Neuronal stem cell (in vitro differentiated cells): ENCODE measurements around the gene SELPLG.

ENCODE experiments used
- DNase-seq: peaks from one replicate; pipeline ENCODE4 v3.0.0-alpha.2; 2013; ENCODE audit warnings: low spot score
- H2AFZ ChIP-seq: one replicate; pipeline ENCODE4 v1.6.1; 2013; ENCODE audit warnings: mild to moderate bottlenecking, low read length, inconsistent platforms
- H2AK5ac ChIP-seq: 2 replicates; pipeline ENCODE4 v1.6.1; 2013; ENCODE audit warnings: low read depth, mild to moderate bottlenecking, inconsistent platforms, low read length, moderate library complexity, mixed read lengths
- H2BK120ac ChIP-seq: 2 replicates; pipeline ENCODE4 v1.6.1; 2013; ENCODE audit warnings: low read depth, mild to moderate bottlenecking, inconsistent platforms, low read length, moderate library complexity, mixed read lengths
- H2BK12ac ChIP-seq: one replicate; pipeline ENCODE4 v1.6.1; 2013; ENCODE audit warnings: low read length, inconsistent platforms
- H2BK15ac ChIP-seq: 2 replicates; pipeline ENCODE4 v1.6.1; 2013; ENCODE audit warnings: mild to moderate bottlenecking, low read length, inconsistent platforms, mixed read lengths
- H2BK5ac ChIP-seq: one replicate; pipeline ENCODE4 v1.6.1; 2013; ENCODE audit warnings: inconsistent platforms, mild to moderate bottlenecking, low read length, moderate library complexity
- H3K14ac ChIP-seq: one replicate; pipeline ENCODE4 v1.6.1; 2013; ENCODE audit warnings: low read length, inconsistent platforms
- H3K18ac ChIP-seq: 2 replicates; pipeline ENCODE4 v1.6.1; 2013; ENCODE audit warnings: low read length, inconsistent platforms
- H3K23ac ChIP-seq: 2 replicates; pipeline ENCODE4 v1.6.1; 2013; ENCODE audit warnings: low read depth, mild to moderate bottlenecking, mixed read lengths, low read length, inconsistent platforms; ENCODE audit not compliant: poor library complexity
- H3K27ac ChIP-seq: replicated peaks from 3 replicates; pipeline ENCODE4 v1.5.1; 2013; ENCODE audit warnings: low read length, inconsistent platforms
- H3K27me3 ChIP-seq, 3 experiments: 2 replicates each; pipeline ENCODE4 v1.6.1; 2013; ENCODE audit warnings: low read length in 3 of 3, mild to moderate bottlenecking in 2 of 3, inconsistent platforms in 1 of 3, low read depth in 1 of 3, mixed read lengths in 1 of 3, moderate library complexity in 1 of 3; ENCODE audit not compliant: control insufficient read depth in 3 of 3, insufficient read depth in 3 of 3
- H3K36me3 ChIP-seq, 2 donors: replicated peaks in 1 of 2; 2 replicates each; pipeline ENCODE4 v1.6.1; 2013; ENCODE audit warnings: low read length in 2 of 2; ENCODE audit not compliant: control insufficient read depth in 2 of 2, insufficient read depth in 2 of 2
- H3K4ac ChIP-seq: 2 replicates; pipeline ENCODE4 v1.6.1; 2013; ENCODE audit warnings: inconsistent platforms, mild to moderate bottlenecking, low read length, moderate library complexity
- H3K4me1 ChIP-seq, 2 donors: 1 replicate in 1 of 2; 2 replicates in 1 of 2; pipeline ENCODE4 v1.6.1; 2013; ENCODE audit warnings: low read length in 2 of 2, low read depth in 1 of 2; ENCODE audit not compliant: control insufficient read depth in 2 of 2, insufficient read depth in 1 of 2
- H3K4me2 ChIP-seq: one replicate; pipeline ENCODE4 v1.6.1; 2013; ENCODE audit warnings: mild to moderate bottlenecking, low read length, inconsistent platforms; ENCODE audit not compliant: insufficient read depth, poor library complexity, severe bottlenecking
- H3K4me3 ChIP-seq, 2 donors: 2 replicates each; pipeline ENCODE4 v1.5.1; 2013; ENCODE audit warnings: low read length in 2 of 2, mild to moderate bottlenecking in 2 of 2, inconsistent platforms in 1 of 2, moderate library complexity in 1 of 2
- H3K79me1 ChIP-seq: one replicate; pipeline ENCODE4 v1.6.1; 2013; ENCODE audit warnings: low read depth, mild to moderate bottlenecking, inconsistent platforms, low read length, moderate library complexity
- H3K9ac ChIP-seq: one replicate; pipeline ENCODE4 v1.6.1; 2013; ENCODE audit warnings: mild to moderate bottlenecking, low read depth, low read length, inconsistent platforms; ENCODE audit not compliant: poor library complexity
- H3K9me3 ChIP-seq, 2 donors: replicated peaks in 1 of 2; 2 replicates each; pipeline versions ENCODE3 to v1.6.1; 2013; ENCODE audit warnings: low read length in 2 of 2, mild to moderate bottlenecking in 2 of 2, inconsistent platforms in 1 of 2, low read depth in 1 of 2, mixed read lengths in 1 of 2, moderate library complexity in 1 of 2; ENCODE audit not compliant: control insufficient read depth in 2 of 2, insufficient read depth in 1 of 2
- H4K8ac ChIP-seq: one replicate; pipeline ENCODE4 v1.6.1; 2013; ENCODE audit warnings: low read depth, mild to moderate bottlenecking, inconsistent platforms, low read length, moderate library complexity
- H4K91ac ChIP-seq: one replicate; pipeline ENCODE4 v1.6.1; 2013; ENCODE audit warnings: low read length, low read depth, mild to moderate bottlenecking, inconsistent platforms; ENCODE audit not compliant: poor library complexity
- WGBS, 2 donors: extraction: QIAGEN DNeasy Blood & Tissue Kit; methylation state at CpG; one replicate each; pipeline ENCODE4 v1.1.7; 2013; ENCODE audit warnings: missing lambda C conversion rate in 2 of 2, mixed read lengths in 1 of 2; ENCODE audit not compliant: insufficient read length in 2 of 2, insufficient replicate concordance in 1 of 2; ENCODE audit errors: extremely low coverage in 2 of 2; 5-methylcytosine and 5-hydroxymethylcytosine counted together

The SELPLG gene

DNA sequence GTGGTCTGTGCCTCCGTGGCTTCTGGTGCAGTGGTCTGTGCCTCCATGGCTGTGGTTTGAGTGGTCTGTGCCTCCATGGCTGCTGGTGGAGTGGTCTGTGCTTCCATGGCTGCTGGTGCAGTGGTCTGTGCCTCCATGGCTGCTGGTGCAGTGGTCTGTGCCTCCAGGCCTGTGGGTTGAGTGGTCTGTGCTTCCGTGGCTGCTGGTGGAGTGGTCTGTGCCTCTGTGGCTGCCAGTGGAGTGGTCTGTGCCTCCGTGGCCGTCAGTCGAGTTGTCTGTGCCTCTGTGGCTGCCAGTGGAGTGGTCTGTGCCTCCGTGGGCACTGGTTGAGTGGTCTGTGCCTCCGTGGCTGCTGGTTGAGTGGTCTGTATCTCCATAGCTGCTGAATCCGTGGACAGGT is 10.1 kb downstream of the SELPLG start:
- no peak overlapping the region for H3K14ac ChIP-seq
- peak overlapping the region; percentile 30 for H3K18ac ChIP-seq
- peak overlapping the region; percentile 30 for H4K91ac ChIP-seq
- no peak overlapping the region for H3K4ac ChIP-seq
- no peaks in the 10 kb centered on the region for H3K36me3 ChIP-seq
- H2AFZ ChIP-seq, result no peak overlapping the region
- peak overlapping the region; percentile 16 for H3K23ac ChIP-seq
- H3K9ac ChIP-seq, result peak overlapping the region; percentile 26
- H3K4me3 ChIP-seq, result no peak overlapping the region
- peak overlapping the region; percentile 22 for H2BK120ac ChIP-seq
- H3K4me1 ChIP-seq, result peaks cover 10 to 25% of the 10 kb centered on the region in 2 donors
- WGBS, 2 donors, result no CpG with 5 or more reads among the region's 8 CpGs
- H2BK5ac ChIP-seq, result no peak overlapping the region
- no peak overlapping the region for H3K4me2 ChIP-seq
- H3K79me1 ChIP-seq, result no peaks in the 10 kb centered on the region
- H3K27me3 ChIP-seq, result no peaks in the 10 kb centered on the region
- H4K8ac ChIP-seq, result no peak overlapping the region
- DNase-seq, result no peak
- peak overlapping the region; percentile 35 for H2AK5ac ChIP-seq
- H2BK12ac ChIP-seq, result peak overlapping the region; percentile 18
- H3K27ac ChIP-seq, result peak overlapping the region; percentile 21
- no peaks in the 10 kb centered on the region for H3K9me3 ChIP-seq
- peak overlapping the region; percentile 71 for H2BK15ac ChIP-seq

DNA sequence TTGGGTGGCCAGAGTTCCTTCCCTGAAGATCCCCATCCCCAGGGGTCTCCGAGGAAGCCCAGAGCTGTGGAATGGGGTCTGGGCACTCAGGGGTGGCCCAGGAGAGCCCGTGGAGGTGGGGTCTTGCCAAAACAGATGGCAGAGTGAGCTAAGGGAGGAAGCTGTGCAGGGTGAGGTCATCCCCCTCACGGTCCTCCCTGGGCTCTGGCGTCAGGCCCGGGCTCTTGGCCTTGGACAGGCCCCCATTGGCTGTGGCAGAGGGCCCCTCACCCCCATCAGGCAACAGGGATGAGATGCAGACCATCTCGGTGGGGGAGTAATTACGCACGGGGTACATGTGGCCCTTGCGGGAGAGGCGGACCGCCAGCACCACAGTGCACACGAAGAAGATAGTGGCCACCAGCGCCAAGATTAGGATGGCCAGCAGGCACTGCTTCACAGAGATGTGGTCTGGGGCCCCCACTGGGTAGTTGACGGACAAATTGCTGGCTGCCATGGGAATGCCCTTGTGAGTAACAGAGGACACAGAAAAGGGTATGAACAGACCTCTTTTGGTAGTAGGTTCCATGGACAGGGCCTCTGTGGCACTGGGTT is 10.7 kb downstream of the SELPLG start:
- H2BK120ac ChIP-seq, result peak overlapping the region; percentile 0
- H3K27me3 ChIP-seq, result no peaks in the 10 kb centered on the region
- H2BK5ac ChIP-seq, result no peak overlapping the region
- H3K4ac ChIP-seq, result no peak overlapping the region
- H3K23ac ChIP-seq, result no peak overlapping the region
- no peak overlapping the region for H3K9ac ChIP-seq
- H2BK15ac ChIP-seq, result peak overlapping the region; percentile 71
- peak overlapping the region; percentile 35 for H2AK5ac ChIP-seq
- no CpG with 5 or more reads among the region's 14 CpGs for WGBS, 2 donors
- no peak for DNase-seq
- H3K14ac ChIP-seq, result no peak overlapping the region
- H3K9me3 ChIP-seq, result no peaks in the 10 kb centered on the region
- H3K79me1 ChIP-seq, result no peaks in the 10 kb centered on the region
- no peaks in the 10 kb centered on the region for H3K36me3 ChIP-seq
- no peak overlapping the region for H4K8ac ChIP-seq
- no peak overlapping the region for H3K4me2 ChIP-seq
- H3K27ac ChIP-seq, result no peak overlapping the region
- peak overlapping the region; percentile 90 for H2AFZ ChIP-seq
- peaks cover 7 to 23% of the 10 kb centered on the region in 2 donors for H3K4me1 ChIP-seq
- H2BK12ac ChIP-seq, result peak overlapping the region; percentile 18
- H4K91ac ChIP-seq, result peak overlapping the region; percentile 30
- H3K4me3 ChIP-seq, result no peak overlapping the region
- peak overlapping the region; percentile 39 for H3K18ac ChIP-seq

DNA sequence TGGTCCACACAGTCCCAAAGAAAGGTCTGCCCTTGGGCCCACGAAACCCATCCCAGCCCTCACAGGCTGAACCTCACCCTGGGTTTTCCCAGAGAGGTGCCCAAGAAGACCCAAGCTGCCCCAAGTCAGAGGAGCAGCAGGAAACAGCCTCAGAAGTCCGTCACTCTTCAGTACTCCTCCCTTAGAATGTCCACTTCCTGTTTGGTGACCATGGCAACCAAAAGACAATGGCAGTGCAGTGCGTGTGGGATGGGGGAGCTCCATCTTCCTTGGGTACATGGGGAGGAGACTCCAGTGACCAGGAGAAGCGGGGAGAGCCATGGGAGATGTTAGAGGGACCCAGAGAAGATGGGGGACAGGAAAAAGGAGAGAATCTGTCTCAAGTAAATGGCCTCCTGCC is 11.3 kb downstream of the SELPLG start:
- no peak overlapping the region for H3K4me3 ChIP-seq
- H3K4ac ChIP-seq, result no peak overlapping the region
- H3K9me3 ChIP-seq, result no peaks in the 10 kb centered on the region
- no peak overlapping the region for H3K27ac ChIP-seq
- WGBS, 2 donors, result no CpG with 5 or more reads among the region's 4 CpGs
- H3K79me1 ChIP-seq, result no peaks in the 10 kb centered on the region
- peak overlapping the region; percentile 90 for H2AFZ ChIP-seq
- H4K91ac ChIP-seq, result no peak overlapping the region
- H3K23ac ChIP-seq, result no peak overlapping the region
- peak overlapping the region; percentile 33 for H3K18ac ChIP-seq
- H2BK5ac ChIP-seq, result no peak overlapping the region
- no peak overlapping the region for H2BK12ac ChIP-seq
- H2AK5ac ChIP-seq, result no peak overlapping the region
- H2BK120ac ChIP-seq, result peak overlapping the region; percentile 0
- no peak overlapping the region for H2BK15ac ChIP-seq
- peaks cover 7 to 22% of the 10 kb centered on the region in 2 donors for H3K4me1 ChIP-seq
- no peak overlapping the region for H3K4me2 ChIP-seq
- no peak overlapping the region for H3K9ac ChIP-seq
- no peak overlapping the region for H4K8ac ChIP-seq
- H3K27me3 ChIP-seq, result no peaks in the 10 kb centered on the region
- H3K36me3 ChIP-seq, result no peaks in the 10 kb centered on the region
- H3K14ac ChIP-seq, result no peak overlapping the region
- DNase-seq, result no peak

DNA sequence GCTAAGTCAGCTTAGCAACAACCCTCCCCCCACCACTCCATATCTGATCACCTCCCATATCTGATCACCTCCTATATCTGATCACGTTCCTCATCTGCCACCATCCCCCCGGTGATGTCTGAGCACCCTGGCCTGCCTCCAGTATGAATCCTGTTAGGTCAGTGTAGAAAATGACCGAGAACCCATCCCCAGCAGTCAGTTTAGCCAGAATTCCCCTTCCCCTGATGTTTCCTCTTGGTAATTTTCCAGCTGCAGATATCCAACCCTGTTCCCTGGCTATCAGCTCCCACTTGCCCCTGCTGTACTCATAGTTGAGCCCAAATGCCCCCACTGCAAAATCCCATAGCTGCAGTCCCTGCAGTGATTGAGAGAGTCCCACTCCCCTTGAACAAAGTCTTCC is 12.5 kb downstream of the SELPLG start:
- Histone ChIP-seq H3K9me3 (no peaks in the 10 kb centered on the region), H2BK120ac (no peak overlapping the region), H3K18ac (no peak overlapping the region), H2BK5ac (no peak overlapping the region), H3K4me2 (no peak overlapping the region), H2AFZ (no peak overlapping the region), H3K27me3 (no peaks in the 10 kb centered on the region), H3K27ac (no peak overlapping the region), H3K36me3 (no peaks in the 10 kb centered on the region), H3K4me3 (no peak overlapping the region), H3K23ac (no peak overlapping the region), H3K14ac (no peak overlapping the region), H3K79me1 (no peaks in the 10 kb centered on the region), H3K4me1 (peaks cover 7 to 22% of the 10 kb centered on the region in 2 donors), H2AK5ac (no peak overlapping the region), H3K4ac (no peak overlapping the region), H2BK12ac (no peak overlapping the region), H3K9ac (no peak overlapping the region), H2BK15ac (no peak overlapping the region), H4K8ac (no peak overlapping the region), H4K91ac (no peak overlapping the region)
- no peak for DNase-seq
- WGBS, 2 donors, result no CpG with 5 or more reads among the region's 3 CpGs
